ENCODE results near the gene ALDH1B1. TPM values are rescaled to one million over a fixed set of nuclear protein-coding genes. Genes with fewer than 3 reads are reported as not detected.

Gene ALDH1B1
- total RNA-seq, 1 experiment from 2014 or later: 46.6 TPM

- no TSS peak for BruUV-seq (replicated peaks)
- no peaks in the 10 kb centered on the region for H3K4me1 ChIP-seq (ENCODE audit: control insufficient read depth in 1 of 2, insufficient read depth in 2 of 2, low read length in 2 of 2)
- no peaks in the 10 kb centered on the region for H4K20me1 ChIP-seq (ENCODE audit: insufficient read depth)
- ChIA-PET RAD21 (ENCODE audit: low non-redundant PET in 1 of 2, low total read pairs in 2 of 2, uncharacterized antibody in 2 of 2, unreplicated experiment in 2 of 2) (no interaction called here), CTCF (no interaction called here), POLR2A (no interaction called here)
- TF ChIP-seq, protein P1, sequence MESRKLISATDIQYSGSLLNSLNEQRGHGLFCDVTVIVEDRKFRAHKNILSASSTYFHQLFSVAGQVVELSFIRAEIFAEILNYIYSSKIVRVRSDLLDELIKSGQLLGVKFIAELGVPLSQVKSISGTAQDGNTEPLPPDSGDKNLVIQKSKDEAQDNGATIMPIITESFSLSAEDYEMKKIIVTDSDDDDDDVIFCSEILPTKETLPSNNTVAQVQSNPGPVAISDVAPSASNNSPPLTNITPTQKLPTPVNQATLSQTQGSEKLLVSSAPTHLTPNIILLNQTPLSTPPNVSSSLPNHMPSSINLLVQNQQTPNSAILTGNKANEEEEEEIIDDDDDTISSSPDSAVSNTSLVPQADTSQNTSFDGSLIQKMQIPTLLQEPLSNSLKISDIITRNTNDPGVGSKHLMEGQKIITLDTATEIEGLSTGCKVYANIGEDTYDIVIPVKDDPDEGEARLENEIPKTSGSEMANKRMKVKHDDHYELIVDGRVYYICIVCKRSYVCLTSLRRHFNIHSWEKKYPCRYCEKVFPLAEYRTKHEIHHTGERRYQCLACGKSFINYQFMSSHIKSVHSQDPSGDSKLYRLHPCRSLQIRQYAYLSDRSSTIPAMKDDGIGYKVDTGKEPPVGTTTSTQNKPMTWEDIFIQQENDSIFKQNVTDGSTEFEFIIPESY (IDR thresholded peaks at IDR 0.05; ENCODE audit: extremely low read depth, insufficient replicate concordance, low read length): no peak
- TF ChIP-seq, protein P2, sequence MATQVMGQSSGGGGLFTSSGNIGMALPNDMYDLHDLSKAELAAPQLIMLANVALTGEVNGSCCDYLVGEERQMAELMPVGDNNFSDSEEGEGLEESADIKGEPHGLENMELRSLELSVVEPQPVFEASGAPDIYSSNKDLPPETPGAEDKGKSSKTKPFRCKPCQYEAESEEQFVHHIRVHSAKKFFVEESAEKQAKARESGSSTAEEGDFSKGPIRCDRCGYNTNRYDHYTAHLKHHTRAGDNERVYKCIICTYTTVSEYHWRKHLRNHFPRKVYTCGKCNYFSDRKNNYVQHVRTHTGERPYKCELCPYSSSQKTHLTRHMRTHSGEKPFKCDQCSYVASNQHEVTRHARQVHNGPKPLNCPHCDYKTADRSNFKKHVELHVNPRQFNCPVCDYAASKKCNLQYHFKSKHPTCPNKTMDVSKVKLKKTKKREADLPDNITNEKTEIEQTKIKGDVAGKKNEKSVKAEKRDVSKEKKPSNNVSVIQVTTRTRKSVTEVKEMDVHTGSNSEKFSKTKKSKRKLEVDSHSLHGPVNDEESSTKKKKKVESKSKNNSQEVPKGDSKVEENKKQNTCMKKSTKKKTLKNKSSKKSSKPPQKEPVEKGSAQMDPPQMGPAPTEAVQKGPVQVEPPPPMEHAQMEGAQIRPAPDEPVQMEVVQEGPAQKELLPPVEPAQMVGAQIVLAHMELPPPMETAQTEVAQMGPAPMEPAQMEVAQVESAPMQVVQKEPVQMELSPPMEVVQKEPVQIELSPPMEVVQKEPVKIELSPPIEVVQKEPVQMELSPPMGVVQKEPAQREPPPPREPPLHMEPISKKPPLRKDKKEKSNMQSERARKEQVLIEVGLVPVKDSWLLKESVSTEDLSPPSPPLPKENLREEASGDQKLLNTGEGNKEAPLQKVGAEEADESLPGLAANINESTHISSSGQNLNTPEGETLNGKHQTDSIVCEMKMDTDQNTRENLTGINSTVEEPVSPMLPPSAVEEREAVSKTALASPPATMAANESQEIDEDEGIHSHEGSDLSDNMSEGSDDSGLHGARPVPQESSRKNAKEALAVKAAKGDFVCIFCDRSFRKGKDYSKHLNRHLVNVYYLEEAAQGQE (IDR thresholded peaks at IDR 0.05; ENCODE audit: low read depth): no peak
- TF ChIP-seq CBX3 (IDR thresholded peaks at IDR 0.05; ENCODE audit: low read depth) (no peak), SIN3A (IDR thresholded peaks at IDR 0.05; ENCODE audit: low read depth) (no peak), ZNF274 (IDR thresholded peaks at IDR 0.05; ENCODE audit: low read depth, low read length) (no peak), ELF1 (IDR thresholded peaks at IDR 0.05; ENCODE audit: borderline replicate concordance, low read depth) (no peak), FOSL1 (IDR thresholded peaks at IDR 0.05; ENCODE audit: low read depth) (no peak), CTCF (IDR thresholded peaks at IDR 0.05 in 2 of 3, conservative IDR thresholded peaks at IDR 0.05 in 1 of 3; ENCODE audit: borderline replicate concordance in 1 of 3, insufficient read depth in 1 of 3, low read depth in 2 of 3, low read length in 2 of 3) (no peak), EZH2 (IDR thresholded peaks at IDR 0.05) (no peak), SP1 (IDR thresholded peaks at IDR 0.05; ENCODE audit: low read depth) (no peak), POLR2A (IDR thresholded peaks at IDR 0.05; ENCODE audit: borderline replicate concordance, extremely low read depth, insufficient read depth, insufficient read length) (no peak), EGR1 (IDR thresholded peaks at IDR 0.05; ENCODE audit: low read depth) (no peak), RAD21 (IDR thresholded peaks at IDR 0.05; ENCODE audit: low read depth) (no peak), MAX (IDR thresholded peaks at IDR 0.05) (no peak), EZH2phosphoT487 (IDR thresholded peaks at IDR 0.05; ENCODE audit: borderline replicate concordance) (no peak), JUND (IDR thresholded peaks at IDR 0.05) (no peak)
- no peaks in the 10 kb centered on the region for H3K9me2 ChIP-seq (ENCODE audit: insufficient read depth)
- H3K4me3 ChIP-seq (replicated peaks in 1 of 2; ENCODE audit: low read depth in 1 of 2, low read length in 2 of 2): no peak overlapping the region
- DNase-seq (ENCODE audit: low read depth, low spot score) (no peak), ATAC-seq (no peak)
- H3K4me2 ChIP-seq (ENCODE audit: low read length): no peak overlapping the region
- H2AFZ ChIP-seq (ENCODE audit: low read depth, low read length, poor library complexity, severe bottlenecking): no peak overlapping the region
- no peaks in the 10 kb centered on the region for H3K79me2 ChIP-seq (ENCODE audit: insufficient read depth, low read length)
- H3K27ac ChIP-seq (ENCODE audit: low read depth, low read length): no peak overlapping the region
- intact Hi-C loops (cut with micrococcal nuclease): no loop called here
- H3K27me3 ChIP-seq (ENCODE audit: insufficient read depth, low read length): no peaks in the 10 kb centered on the region
- H3K36me3 ChIP-seq (ENCODE audit: control insufficient read depth in 1 of 2, insufficient read depth in 2 of 2, low read length in 2 of 2): no peaks in the 10 kb centered on the region
- H3K9ac ChIP-seq (ENCODE audit: low read length): no peak overlapping the region
- H3K9me3 ChIP-seq (ENCODE audit: control insufficient read depth in 1 of 2, insufficient read depth in 1 of 2, low read depth in 1 of 2, low read length in 2 of 2): no peaks in the 10 kb centered on the region
These were observed 45.7 kb upstream of the ALDH1B1 start for GRCh38 chr9:38346811-38347210.

Data from HCT116 (cell line).